ENCODE data around the gene LDHAL6B.

The LDHAL6B gene

GRCh38 chr15:59174151-59174834 lies 32.4 kb upstream of the LDHAL6B start:
- Histone ChIP-seq H4K91ac (ENCODE audit: low read depth, low read length) (no peak overlapping the region), H3K4me3 (ENCODE audit: low read depth, low read length) (no peak overlapping the region), H3K23ac (ENCODE audit: low read length) (no peak overlapping the region), H3K27me3 (ENCODE audit: insufficient read depth, low read length) (no peaks in the 10 kb centered on the region), H3K4me1 (ENCODE audit: control insufficient read depth in 1 of 2, insufficient read depth in 2 of 2, low read length in 2 of 2) (no peaks in the 10 kb centered on the region), H3K79me1 (ENCODE audit: low read length) (peaks cover 2% of the 10 kb centered on the region), H4K8ac (ENCODE audit: low read depth, low read length) (no peak overlapping the region), H3K4me2 (ENCODE audit: low read length) (no peak overlapping the region), H3K9ac (ENCODE audit: low read length) (no peak overlapping the region), H3K4ac (ENCODE audit: low read depth, low read length) (no peak overlapping the region), H2AFZ (ENCODE audit: insufficient read depth, low read length, poor library complexity) (no peak overlapping the region), H2AK5ac (ENCODE audit: low read length) (no peak overlapping the region), H2BK120ac (ENCODE audit: insufficient read depth, low read length, poor library complexity) (no peak overlapping the region), H3K18ac (ENCODE audit: low read length) (no peak overlapping the region), H3K36me3 (ENCODE audit: control insufficient read depth in 1 of 2, insufficient read depth in 2 of 2, low read length in 2 of 2) (peaks cover 10 to 21% of the 10 kb centered on the region in 2 experiments), H4K12ac (ENCODE audit: low read depth, low read length) (no peak overlapping the region), H3K14ac (ENCODE audit: low read length) (no peak overlapping the region), H3K27ac (ENCODE audit: low read depth, low read length) (no peak overlapping the region), H2BK12ac (ENCODE audit: low read length) (no peak overlapping the region), H3K79me2 (ENCODE audit: control insufficient read depth, insufficient read depth, low read length, poor library complexity) (no peaks in the 10 kb centered on the region), H3K9me3 (ENCODE audit: insufficient read depth, low read depth, low read length) (no peaks in the 10 kb centered on the region), H2BK5ac (ENCODE audit: low read depth, low read length, poor library complexity) (no peak overlapping the region)
- DNase-seq: no peak
- WGBS (ENCODE audit: extremely low coverage, insufficient coverage, insufficient read length): no CpG with 5 or more reads among the region's 12 CpGs

- Histone ChIP-seq H3K9me3 (ENCODE audit: insufficient read depth, low read depth, low read length) (no peaks in the 10 kb centered on the region), H3K14ac (ENCODE audit: low read length) (no peak overlapping the region), H3K9ac (ENCODE audit: low read length) (no peak overlapping the region), H2BK120ac (ENCODE audit: insufficient read depth, low read length, poor library complexity) (no peak overlapping the region), H2BK5ac (ENCODE audit: low read depth, low read length, poor library complexity) (no peak overlapping the region), H4K91ac (ENCODE audit: low read depth, low read length) (no peak overlapping the region), H3K4me1 (ENCODE audit: control insufficient read depth in 1 of 2, insufficient read depth in 2 of 2, low read length in 2 of 2) (peaks cover 0 to 2% of the 10 kb centered on the region in 2 experiments), H2BK12ac (ENCODE audit: low read length) (no peak overlapping the region), H3K36me3 (ENCODE audit: control insufficient read depth in 1 of 2, insufficient read depth in 2 of 2, low read length in 2 of 2) (peaks cover 11 to 23% of the 10 kb centered on the region in 2 experiments), H3K4me3 (ENCODE audit: low read depth, low read length) (no peak overlapping the region), H3K27me3 (ENCODE audit: insufficient read depth, low read length) (no peaks in the 10 kb centered on the region), H2AFZ (ENCODE audit: insufficient read depth, low read length, poor library complexity) (no peak overlapping the region), H4K12ac (ENCODE audit: low read depth, low read length) (no peak overlapping the region), H2AK5ac (ENCODE audit: low read length) (no peak overlapping the region), H4K8ac (ENCODE audit: low read depth, low read length) (no peak overlapping the region), H3K79me2 (ENCODE audit: control insufficient read depth, insufficient read depth, low read length, poor library complexity) (no peaks in the 10 kb centered on the region), H3K18ac (ENCODE audit: low read length) (no peak overlapping the region), H3K4ac (ENCODE audit: low read depth, low read length) (no peak overlapping the region), H3K4me2 (ENCODE audit: low read length) (no peak overlapping the region), H3K79me1 (ENCODE audit: low read length) (no peaks in the 10 kb centered on the region), H3K27ac (ENCODE audit: low read depth, low read length) (no peak overlapping the region), H3K23ac (ENCODE audit: low read length) (no peak overlapping the region)
- no CpG with 5 or more reads among the region's 10 CpGs for WGBS (ENCODE audit: extremely low coverage, insufficient coverage, insufficient read length)
- DNase-seq: peak; percentile 83 to 84
Measured at GRCh38 chr15:59174835-59175831, 31.5 kb upstream of the LDHAL6B start.

GRCh38 chr15:59176653-59177316 lies 29.9 kb upstream of the LDHAL6B start:
- H2BK5ac ChIP-seq (ENCODE audit: low read depth, low read length, poor library complexity): no peak overlapping the region
- H3K9me3 ChIP-seq (ENCODE audit: insufficient read depth, low read depth, low read length): peaks cover 2% of the 10 kb centered on the region
- DNase-seq: peak in 1 of 2 donors; percentile 20
- H3K27ac ChIP-seq (ENCODE audit: low read depth, low read length): no peak overlapping the region
- H2BK12ac ChIP-seq (ENCODE audit: low read length): no peak overlapping the region
- no peak overlapping the region for H4K8ac ChIP-seq (ENCODE audit: low read depth, low read length)
- H3K4me3 ChIP-seq (ENCODE audit: low read depth, low read length): peak overlapping the region; percentile 34
- no peak overlapping the region for H3K23ac ChIP-seq (ENCODE audit: low read length)
- H3K9ac ChIP-seq (ENCODE audit: low read length): no peak overlapping the region
- peaks cover 0 to 2% of the 10 kb centered on the region in 2 experiments for H3K4me1 ChIP-seq (ENCODE audit: control insufficient read depth in 1 of 2, insufficient read depth in 2 of 2, low read length in 2 of 2)
- H4K12ac ChIP-seq (ENCODE audit: low read depth, low read length): no peak overlapping the region
- no peaks in the 10 kb centered on the region for H3K79me2 ChIP-seq (ENCODE audit: control insufficient read depth, insufficient read depth, low read length, poor library complexity)
- H3K4ac ChIP-seq (ENCODE audit: low read depth, low read length): no peak overlapping the region
- H3K27me3 ChIP-seq (ENCODE audit: insufficient read depth, low read length): no peaks in the 10 kb centered on the region
- no peaks in the 10 kb centered on the region for H3K79me1 ChIP-seq (ENCODE audit: low read length)
- H2AK5ac ChIP-seq (ENCODE audit: low read length): no peak overlapping the region
- no peak overlapping the region for H2AFZ ChIP-seq (ENCODE audit: insufficient read depth, low read length, poor library complexity)
- no peak overlapping the region for H2BK120ac ChIP-seq (ENCODE audit: insufficient read depth, low read length, poor library complexity)
- H3K4me2 ChIP-seq (ENCODE audit: low read length): no peak overlapping the region
- no peak overlapping the region for H4K91ac ChIP-seq (ENCODE audit: low read depth, low read length)
- no peak overlapping the region for H3K14ac ChIP-seq (ENCODE audit: low read length)
- no peak overlapping the region for H3K18ac ChIP-seq (ENCODE audit: low read length)
- H3K36me3 ChIP-seq (ENCODE audit: control insufficient read depth in 1 of 2, insufficient read depth in 2 of 2, low read length in 2 of 2): peaks cover 10 to 17% of the 10 kb centered on the region in 2 experiments
- no CpG with 5 or more reads among the region's 9 CpGs for WGBS (ENCODE audit: extremely low coverage, insufficient coverage, insufficient read length)

- Histone ChIP-seq H4K91ac (ENCODE audit: low read depth, low read length) (no peak overlapping the region), H2AK5ac (ENCODE audit: low read length) (no peak overlapping the region), H3K4me1 (ENCODE audit: control insufficient read depth in 1 of 2, insufficient read depth in 2 of 2, low read length in 2 of 2) (peaks cover 0 to 2% of the 10 kb centered on the region in 2 experiments), H3K18ac (ENCODE audit: low read length) (no peak overlapping the region), H2BK120ac (ENCODE audit: insufficient read depth, low read length, poor library complexity) (no peak overlapping the region), H3K79me2 (ENCODE audit: control insufficient read depth, insufficient read depth, low read length, poor library complexity) (no peaks in the 10 kb centered on the region), H2AFZ (ENCODE audit: insufficient read depth, low read length, poor library complexity) (no peak overlapping the region), H3K27me3 (ENCODE audit: insufficient read depth, low read length) (no peaks in the 10 kb centered on the region), H4K12ac (ENCODE audit: low read depth, low read length) (no peak overlapping the region), H2BK12ac (ENCODE audit: low read length) (no peak overlapping the region), H4K8ac (ENCODE audit: low read depth, low read length) (no peak overlapping the region), H3K79me1 (ENCODE audit: low read length) (no peaks in the 10 kb centered on the region), H3K27ac (ENCODE audit: low read depth, low read length) (no peak overlapping the region), H3K9ac (ENCODE audit: low read length) (no peak overlapping the region), H3K14ac (ENCODE audit: low read length) (no peak overlapping the region), H3K4me3 (ENCODE audit: low read depth, low read length) (no peak overlapping the region), H3K4me2 (ENCODE audit: low read length) (no peak overlapping the region), H2BK5ac (ENCODE audit: low read depth, low read length, poor library complexity) (no peak overlapping the region), H3K4ac (ENCODE audit: low read depth, low read length) (no peak overlapping the region), H3K36me3 (ENCODE audit: control insufficient read depth in 1 of 2, insufficient read depth in 2 of 2, low read length in 2 of 2) (peaks cover 8 to 14% of the 10 kb centered on the region in 2 experiments), H3K9me3 (ENCODE audit: insufficient read depth, low read depth, low read length) (peaks cover 2% of the 10 kb centered on the region), H3K23ac (ENCODE audit: low read length) (no peak overlapping the region)
- WGBS (ENCODE audit: extremely low coverage, insufficient coverage, insufficient read length): no CpG with 5 or more reads among the region's 4 CpGs
- peak in 1 of 2 donors; percentile 36 for DNase-seq
Measured at GRCh38 chr15:59177317-59177660, 29.4 kb upstream of the LDHAL6B start.
